Activated T-cell treated with anti-CD3 and anti-CD28 coated beads, Interleukin-2, amount 50 U/mL, for 48 hours (primary cell): Measurements from ENCODE around the gene UBR2.
"Not testable (repeated sequence)": the region's sequence is repeated elsewhere in the genome, so short reads cannot be mapped to it uniquely, and the experiment has no call there.

Experiments used
- DNase-seq, 2 experiments: peaks; one replicate each; pipeline ENCODE4 v3.0.0-alpha.2; 2020

The UBR2 gene

GRCh38 chr6:42555477-42556457 lies 8.1 kb upstream of the UBR2 start:
- no peak for DNase-seq

GRCh38 chr6:42556462-42556861 lies 7.4 kb upstream of the UBR2 start:
- DNase-seq: no peak

- not testable (repeated sequence) for DNase-seq
Measured at GRCh38 chr6:42559276-42559675, 4.6 kb upstream of the UBR2 start.

- DNase-seq: no peak
Measured at GRCh38 chr6:42561986-42562385, 1.8 kb upstream of the UBR2 start.

- DNase-seq: no peak
Measured at GRCh38 chr6:42562788-42563405, 932 bp upstream of the UBR2 start.

- no peak for DNase-seq
Measured at GRCh38 chr6:42564506-42564825, 637 bp downstream of the UBR2 start.

GRCh38 chr6:42565823-42566613 lies 2.2 kb downstream of the UBR2 start:
- no peak for DNase-seq

GRCh38 chr6:42566614-42567208 lies 2.9 kb downstream of the UBR2 start:
- no peak for DNase-seq

GRCh38 chr6:42567237-42567636 lies 3.4 kb downstream of the UBR2 start:
- DNase-seq: not testable (repeated sequence)

- DNase-seq: no peak
Measured at GRCh38 chr6:42569102-42570028, 5.5 kb downstream of the UBR2 start.

GRCh38 chr6:42571611-42572342 lies 7.9 kb downstream of the UBR2 start:
- DNase-seq: no peak

- DNase-seq: no peak
Measured at GRCh38 chr6:42572523-42572922, 8.7 kb downstream of the UBR2 start.

GRCh38 chr6:42576538-42576937 lies 12.7 kb downstream of the UBR2 start:
- DNase-seq: not testable (repeated sequence)

- DNase-seq: no peak
Measured at GRCh38 chr6:42598300-42598699, 34.5 kb downstream of the UBR2 start.

- no peak for DNase-seq
Measured at GRCh38 chr6:42599558-42599957, 35.7 kb downstream of the UBR2 start.

- DNase-seq: no peak
Measured at GRCh38 chr6:42604150-42604549, 40.3 kb downstream of the UBR2 start.

- DNase-seq: not testable (repeated sequence)
Measured at GRCh38 chr6:42604699-42605098, 40.9 kb downstream of the UBR2 start.

GRCh38 chr6:42610416-42610815 lies 46.6 kb downstream of the UBR2 start:
- no peak for DNase-seq

- DNase-seq: no peak
Measured at GRCh38 chr6:42615518-42615917, 51.7 kb downstream of the UBR2 start.

GRCh38 chr6:42616716-42617115 lies 52.9 kb downstream of the UBR2 start:
- DNase-seq: no peak

GRCh38 chr6:42618105-42618504 lies 54.3 kb downstream of the UBR2 start:
- DNase-seq: no peak
